Activated CD8-positive, alpha-beta T cell treated with anti-CD3 and anti-CD28 coated beads for 36 hours (primary cell): Measurements from ENCODE around the gene BNIP1. TPM values are rescaled to one million over a fixed set of nuclear protein-coding genes. Genes with fewer than 3 reads are reported as not detected.

Source experiments
- ATAC-seq: fragments of 200-7000 bp; cut with Tn5 transposase; one replicate; pipeline ENCODE4 v1.10.0; 2021; ENCODE audit warnings: mild to moderate bottlenecking, moderate library complexity
- CTCF ChIA-PET: fragments of 350-600 bp; sonication (Branson Sonifier 250); formaldehyde crosslinking; loops from one replicate; lab custom pipeline; 2021; ENCODE audit warnings: antibody characterized with exemption; lab: Charles Lee
- POLR2A ChIA-PET: fragments of 350-600 bp; sonication (Branson Sonifier 250); formaldehyde crosslinking; loops from one replicate; lab custom pipeline; 2021; ENCODE audit warnings: antibody characterized with exemption; lab: Charles Lee
- DNase-seq: peaks from one replicate; pipeline ENCODE4 v3.0.0-alpha.2; 2020
- H3K27ac Mint-ChIP-seq: one replicate; pipeline ENCODE4 v1.8.0; 2021; ENCODE audit warnings: mild to moderate bottlenecking, mixed read lengths
- H3K27me3 Mint-ChIP-seq: one replicate; pipeline ENCODE4 v1.8.0; 2021; ENCODE audit warnings: mixed read lengths
- H3K36me3 Mint-ChIP-seq: one replicate; pipeline ENCODE4 v1.8.0; 2021; ENCODE audit warnings: low read depth, mixed read lengths
- H3K4me1 Mint-ChIP-seq: one replicate; pipeline ENCODE4 v1.8.0; 2021; ENCODE audit warnings: low read depth, mixed read lengths
- H3K4me3 Mint-ChIP-seq: one replicate; pipeline ENCODE4 v1.8.0; 2021; ENCODE audit warnings: mild to moderate bottlenecking, moderate library complexity, mixed read lengths
- H3K9me3 Mint-ChIP-seq: one replicate; pipeline ENCODE4 v1.8.0; 2021; ENCODE audit warnings: mixed read lengths
- CTCF ChIP-seq: fragments of 200-600 bp; IDR thresholded peaks from one replicate; pipeline ENCODE4 v1.8.0; 2022; ENCODE audit warnings: antibody characterized with exemption, mild to moderate bottlenecking
- intact Hi-C: fragments of 100-400 bp; cut with micrococcal nuclease; formaldehyde crosslinking; loops from one replicate; pipeline ENCODE4 v1.10.0; 2022
- total RNA-seq, 2 experiments: library from RNA; stranded (reverse); gene quantifications; one replicate each; pipeline ENCODE4 v1.2.3, GENCODE V29; 2021

BNIP1 gene
- total RNA-seq, 2 experiments from 2014 or later: 23.5 to 25.2 TPM

GRCh38 chr5:173213236-173213933 is 69.1 kb downstream of the BNIP1 start:
- POLR2A ChIA-PET: no interaction called here
- Mint-ChIP-seq H3K4me3 (no peak overlapping the region), H3K4me1 (no peaks in the 10 kb centered on the region), H3K9me3 (no peaks in the 10 kb centered on the region), H3K27ac (no peak overlapping the region), H3K27me3 (peaks cover 8% of the 10 kb centered on the region), H3K36me3 (no peaks in the 10 kb centered on the region)
- CTCF ChIA-PET: no interaction called here
- intact Hi-C loops: no loop called here
- TF ChIP-seq CTCF: no peak
- DNase-seq (no peak), ATAC-seq (no peak)

Other genes starting within 250 kb of the BNIP1 start
- gene RPL26L1, start 185.1 kb upstream of the BNIP1 start, total RNA-seq: 10 to 100 TPM; 72.9 to 74.9 TPM
- gene ATP6V0E1, start 160.8 kb upstream of the BNIP1 start, total RNA-seq: 10 to 100 TPM; 68.0 to 79.8 TPM
- gene CREBRF, start 88.2 kb upstream of the BNIP1 start, total RNA-seq: 10 to 100 TPM in 1 of 2 experiments, 1 to 10 TPM in 1; 9.3 to 10.2 TPM
- gene NKX2-5, start 90.7 kb downstream of the BNIP1 start, total RNA-seq: under 1 TPM in 1 of 2 experiments, not detected in 1; 0.36 TPM
- 10 to 100 TPM; 40.9 to 45.9 TPM for gene STC2, start 183.9 kb downstream of the BNIP1 start, total RNA-seq